ENCODE results near the gene ZNF319. TPM values are rescaled to one million over a fixed set of nuclear protein-coding genes. Genes with fewer than 3 reads are reported as not detected.

The ZNF319 gene
- total and polyA plus RNA-seq, 2 donors from 2014 or later: 2.9 to 10.9 TPM

DNA sequence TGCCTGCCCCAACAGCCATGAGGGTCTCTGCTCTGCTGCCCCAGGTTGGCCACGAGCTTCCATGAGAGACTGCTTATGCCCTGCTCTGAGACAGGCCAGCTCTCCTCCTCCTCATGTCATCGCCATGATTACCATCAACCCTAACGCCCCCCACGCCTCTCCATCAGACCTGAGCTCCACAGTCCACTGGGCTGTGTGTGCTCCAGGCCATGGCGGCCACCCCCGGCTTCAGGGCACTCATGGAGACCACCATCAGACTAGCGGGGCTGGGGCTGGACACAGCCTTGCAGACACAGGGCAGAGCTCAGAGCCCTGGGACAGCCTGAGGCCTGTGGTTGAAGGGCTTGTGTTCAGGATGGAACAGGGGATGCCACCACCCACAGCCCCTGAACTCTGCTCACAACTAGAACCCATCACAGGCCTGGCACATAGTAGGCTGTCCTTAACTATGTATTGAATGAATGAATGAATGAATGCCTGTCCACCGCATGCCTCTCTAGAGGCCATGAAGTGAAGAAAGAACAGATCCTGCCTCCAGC, 44.1 kb downstream of the ZNF319 start:
- DNase-seq: peak in 2 of 5 donors; percentile 11 to 43

DNA sequence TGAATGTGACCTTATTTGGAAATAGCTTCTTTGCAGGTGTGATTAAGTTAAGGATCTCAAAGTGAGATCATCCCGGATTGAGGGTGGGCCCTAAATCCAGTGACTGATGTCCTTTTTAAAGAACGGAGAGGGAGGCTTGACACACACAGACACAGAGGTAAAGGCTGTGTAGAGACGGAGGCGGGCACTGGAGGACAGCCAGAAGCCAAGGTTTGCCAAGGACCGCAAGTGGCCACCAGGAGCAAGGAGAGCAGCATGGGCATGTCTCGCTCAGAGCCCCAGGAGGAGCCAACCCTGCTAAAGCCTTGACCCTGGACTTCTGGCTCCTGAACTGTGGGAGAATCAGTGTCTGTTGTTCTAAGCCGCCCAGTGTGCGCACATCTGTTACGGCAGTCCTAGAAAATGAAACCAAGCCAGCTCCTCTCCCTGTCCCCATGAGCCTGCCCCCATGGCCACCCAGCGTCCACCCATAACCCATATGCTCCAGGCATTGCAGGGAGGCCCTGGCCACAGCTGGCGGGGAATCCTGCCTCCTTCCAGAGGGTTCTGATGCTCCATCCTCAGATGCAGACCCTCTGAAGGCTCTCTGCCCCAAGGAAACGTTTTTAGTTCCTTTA, 44.8 kb downstream of the ZNF319 start:
- Histone ChIP-seq H3K27ac (ENCODE audit: low read depth in 2 of 2, low read length in 2 of 2) (no peak overlapping the region), H3K4me3 (ENCODE audit: low read length in 3 of 3) (no peak overlapping the region), H3K9ac (ENCODE audit: low read length in 3 of 3) (no peak overlapping the region), H3K27me3 (ENCODE audit: control insufficient read depth, insufficient read depth, low read length) (no peaks in the 10 kb centered on the region), H3K9me3 (ENCODE audit: control insufficient read depth in 2 of 3, insufficient read depth in 1 of 3, low read length in 3 of 3) (no peaks in the 10 kb centered on the region), H3K36me3 (ENCODE audit: control insufficient read depth in 2 of 3, insufficient read depth in 3 of 3, low read length in 3 of 3) (no peaks in the 10 kb centered on the region), H3K4me1 (ENCODE audit: control insufficient read depth in 2 of 3, insufficient read depth in 2 of 3, low read depth in 1 of 3, low read length in 3 of 3) (no peaks in the 10 kb centered on the region)
- intact Hi-C loops (cut with DNase I): no loop called here
- DNase-seq (peak in 2 of 5 donors; percentile 18 to 56), FAIRE-seq (no peak)
- TF ChIP-seq, protein P1, sequence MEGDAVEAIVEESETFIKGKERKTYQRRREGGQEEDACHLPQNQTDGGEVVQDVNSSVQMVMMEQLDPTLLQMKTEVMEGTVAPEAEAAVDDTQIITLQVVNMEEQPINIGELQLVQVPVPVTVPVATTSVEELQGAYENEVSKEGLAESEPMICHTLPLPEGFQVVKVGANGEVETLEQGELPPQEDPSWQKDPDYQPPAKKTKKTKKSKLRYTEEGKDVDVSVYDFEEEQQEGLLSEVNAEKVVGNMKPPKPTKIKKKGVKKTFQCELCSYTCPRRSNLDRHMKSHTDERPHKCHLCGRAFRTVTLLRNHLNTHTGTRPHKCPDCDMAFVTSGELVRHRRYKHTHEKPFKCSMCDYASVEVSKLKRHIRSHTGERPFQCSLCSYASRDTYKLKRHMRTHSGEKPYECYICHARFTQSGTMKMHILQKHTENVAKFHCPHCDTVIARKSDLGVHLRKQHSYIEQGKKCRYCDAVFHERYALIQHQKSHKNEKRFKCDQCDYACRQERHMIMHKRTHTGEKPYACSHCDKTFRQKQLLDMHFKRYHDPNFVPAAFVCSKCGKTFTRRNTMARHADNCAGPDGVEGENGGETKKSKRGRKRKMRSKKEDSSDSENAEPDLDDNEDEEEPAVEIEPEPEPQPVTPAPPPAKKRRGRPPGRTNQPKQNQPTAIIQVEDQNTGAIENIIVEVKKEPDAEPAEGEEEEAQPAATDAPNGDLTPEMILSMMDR (IDR thresholded peaks at IDR 0.05; ENCODE audit: borderline replicate concordance, extremely low read depth, insufficient read depth): no peak

More for the DNA sequence above, 44.1 kb downstream of the ZNF319 start:
- H3K9ac ChIP-seq (ENCODE audit: low read length in 3 of 3): no peak overlapping the region
- TF ChIP-seq, protein P1 (IDR thresholded peaks at IDR 0.05; ENCODE audit: borderline replicate concordance, extremely low read depth, insufficient read depth): no peak
- H3K9me3 ChIP-seq (ENCODE audit: control insufficient read depth in 2 of 3, insufficient read depth in 1 of 3, low read length in 3 of 3): no peaks in the 10 kb centered on the region
- FAIRE-seq: no peak
- no peaks in the 10 kb centered on the region for H3K36me3 ChIP-seq (ENCODE audit: control insufficient read depth in 2 of 3, insufficient read depth in 3 of 3, low read length in 3 of 3)
- no peaks in the 10 kb centered on the region for H3K4me1 ChIP-seq (ENCODE audit: control insufficient read depth in 2 of 3, insufficient read depth in 2 of 3, low read depth in 1 of 3, low read length in 3 of 3)
- H3K27ac ChIP-seq (ENCODE audit: low read depth in 2 of 2, low read length in 2 of 2): no peak overlapping the region
- H3K27me3 ChIP-seq (ENCODE audit: control insufficient read depth, insufficient read depth, low read length): no peaks in the 10 kb centered on the region
- intact Hi-C loops (cut with DNase I): no loop called here
- H3K4me3 ChIP-seq (ENCODE audit: low read length in 3 of 3): no peak overlapping the region

DNA sequence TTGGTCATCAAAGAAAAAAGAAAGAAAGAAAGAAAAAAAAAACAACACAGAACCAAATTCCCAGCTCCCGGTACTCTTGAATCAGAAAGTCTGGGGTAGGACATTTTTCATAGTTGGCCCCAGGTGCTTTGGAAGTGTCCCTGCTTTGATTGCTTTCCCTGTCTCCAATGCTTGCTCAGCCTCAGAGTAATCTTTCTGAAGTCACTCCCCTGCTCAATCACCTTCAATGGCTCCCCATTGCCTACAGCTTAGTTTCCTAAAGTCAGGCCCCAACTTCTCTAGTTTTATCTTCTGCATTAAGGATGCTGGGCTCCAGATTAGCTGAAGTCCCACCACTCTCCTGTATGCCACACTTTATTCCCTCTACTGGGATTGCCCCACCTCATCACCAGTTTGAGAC, 46.6 kb downstream of the ZNF319 start:
- Histone ChIP-seq H3K27ac (ENCODE audit: low read depth in 2 of 2, low read length in 2 of 2) (no peak overlapping the region), H3K4me1 (ENCODE audit: control insufficient read depth in 2 of 3, insufficient read depth in 2 of 3, low read depth in 1 of 3, low read length in 3 of 3) (no peaks in the 10 kb centered on the region), H3K36me3 (ENCODE audit: control insufficient read depth in 2 of 3, insufficient read depth in 3 of 3, low read length in 3 of 3) (no peaks in the 10 kb centered on the region), H3K27me3 (ENCODE audit: control insufficient read depth, insufficient read depth, low read length) (no peaks in the 10 kb centered on the region), H3K4me3 (ENCODE audit: low read length in 3 of 3) (no peak overlapping the region), H3K9ac (ENCODE audit: low read length in 3 of 3) (no peak overlapping the region), H3K9me3 (ENCODE audit: control insufficient read depth in 2 of 3, insufficient read depth in 1 of 3, low read length in 3 of 3) (no peaks in the 10 kb centered on the region)
- FAIRE-seq (no peak), DNase-seq (no peak)
- intact Hi-C loops (cut with DNase I): no loop called here
- TF ChIP-seq, protein P1 (IDR thresholded peaks at IDR 0.05; ENCODE audit: borderline replicate concordance, extremely low read depth, insufficient read depth): no peak
